Vagina (tissue), 2 donors: ENCODE results near the gene PLEKHA5. TPM values are rescaled to one million over a fixed set of nuclear protein-coding genes. Genes with fewer than 3 reads are reported as not detected.

ENCODE experiments used
- DNase-seq, 2 donors: peaks; one replicate each; pipeline ENCODE4 v3.0.0-alpha.2; 2017; ENCODE audit errors: extremely low spot score in 2 of 2
- H3K27ac ChIP-seq: fragments of 200-600 bp; sonication (generic); one replicate; pipeline ENCODE4 v1.5.1; 2019
- H3K27me3 ChIP-seq: fragments of 200-600 bp; sonication (generic); one replicate; pipeline ENCODE4 v1.5.1; 2019
- H3K36me3 ChIP-seq, 2 donors: fragments of 200-600 bp; sonication (generic); one replicate each; pipeline ENCODE4 v1.5.1; 2017 to 2019
- H3K4me1 ChIP-seq: fragments of 200-600 bp; sonication (generic); one replicate; pipeline ENCODE4 v1.5.1; 2019
- H3K4me3 ChIP-seq, 2 donors: fragments of 200-600 bp; sonication (generic); 1 replicate in 1 of 2; 2 replicates in 1 of 2; pipeline ENCODE4 v1.5.1; 2016 to 2019
- H3K9me3 ChIP-seq: fragments of 200-600 bp; sonication (generic); one replicate; pipeline ENCODE4 v1.5.1; 2019
- CTCF ChIP-seq, 3 experiments: fragments of 450-650 bp in 2 of 3; fragments of 200-600 bp in 1 of 3; sonication (generic) in 1 of 3; IDR thresholded peaks; one replicate each; pipeline ENCODE4 v1.5.1; 2017 to 2019; ENCODE audit warnings: antibody characterized with exemption in 3 of 3, mild to moderate bottlenecking in 2 of 3, moderate library complexity in 2 of 3
- POLR2A ChIP-seq, 2 donors: fragments of 450-650 bp; IDR thresholded peaks; one replicate each; pipeline ENCODE4 v1.6.1; 2017; ENCODE audit warnings: antibody characterized with exemption in 2 of 2, mild to moderate bottlenecking in 2 of 2, moderate library complexity in 2 of 2
- POLR2AphosphoS5 ChIP-seq, 2 donors: sonication (generic); formaldehyde crosslinking; IDR thresholded peaks; one replicate each; pipeline ENCODE4 v1.9.0; 2017; ENCODE audit warnings: antibody characterized with exemption in 2 of 2, mild to moderate bottlenecking in 2 of 2, low read depth in 1 of 2; ENCODE audit not compliant: insufficient read depth in 1 of 2
- intact Hi-C: fragments of 100-400 bp; cut with DNase I; formaldehyde crosslinking; loops from one replicate; pipeline ENCODE4 v1.15.1; 2023
- total RNA-seq: library from RNA; depleted of rRNA; stranded (reverse); fragments of >200 nt; gene quantifications from one replicate; pipeline ENCODE4 v1.2.3, GENCODE V29; 2016

The PLEKHA5 gene
- total RNA-seq, 1 donor from 2014 or later: 58.4 TPM

DNA sequence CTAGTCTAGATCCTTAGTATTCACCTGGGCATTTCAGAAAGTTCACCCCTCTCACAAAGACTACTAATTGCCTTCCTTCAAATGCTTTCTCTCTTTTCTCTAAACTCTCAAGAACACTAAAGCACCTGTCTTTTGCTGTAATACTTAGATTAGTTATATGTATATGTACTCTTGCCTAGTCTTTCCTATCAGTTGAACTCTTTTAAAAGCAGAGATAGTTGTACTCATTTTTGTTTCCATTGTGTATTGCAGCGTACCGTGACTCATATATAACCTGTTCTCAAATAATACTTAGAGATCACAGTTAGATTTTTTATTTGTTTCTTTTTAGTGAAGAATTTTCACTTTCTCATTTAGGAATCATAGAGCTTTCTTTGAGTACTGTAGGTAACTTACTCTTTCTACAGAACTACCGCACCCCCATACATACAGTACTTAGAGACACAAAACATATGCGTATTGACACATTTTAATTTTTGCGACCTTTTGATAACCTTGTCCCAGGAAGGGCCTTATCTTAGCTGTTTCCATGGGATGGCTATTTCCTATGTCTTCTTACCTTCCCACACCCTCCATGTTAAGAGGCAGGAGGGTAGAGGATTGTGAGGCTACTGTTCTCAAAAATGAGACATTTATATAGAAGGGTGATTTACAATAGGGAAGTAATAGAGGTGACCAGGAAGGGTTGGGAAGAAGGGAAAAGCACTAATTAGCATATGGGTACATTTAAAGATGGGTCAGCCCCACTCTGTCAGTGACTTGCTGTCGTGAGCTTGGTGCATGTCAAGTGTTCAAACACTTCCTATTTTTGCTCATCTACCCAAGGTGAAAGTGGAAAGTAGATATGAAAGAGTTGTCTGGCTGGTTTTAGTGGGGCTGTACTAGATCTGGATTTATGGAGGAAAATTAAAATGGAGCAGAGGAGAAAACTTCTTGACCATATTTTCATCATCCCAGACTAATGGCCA, 74.3 kb downstream of the PLEKHA5 start:
- no peak overlapping the region for H3K4me3 ChIP-seq
- intact Hi-C loops: no loop called here
- H3K9me3 ChIP-seq: no peaks in the 10 kb centered on the region
- TF ChIP-seq POLR2A (IDR thresholded peaks at IDR 0.05): no peak
- no peak for TF ChIP-seq CTCF (IDR thresholded peaks at IDR 0.05)
- TF ChIP-seq POLR2AphosphoS5 (IDR thresholded peaks at IDR 0.05; ENCODE audit: insufficient read depth in 1 of 2, low read depth in 1 of 2): no peak
- no peak for DNase-seq
- peaks cover 7% of the 10 kb centered on the region for H3K4me1 ChIP-seq
- H3K36me3 ChIP-seq: no peaks in the 10 kb centered on the region
- H3K27me3 ChIP-seq: no peaks in the 10 kb centered on the region
- H3K27ac ChIP-seq: no peak overlapping the region

GRCh38 chr12:19205120-19205519, 75.6 kb downstream of the PLEKHA5 start:
- no peaks in the 10 kb centered on the region for H3K27me3 ChIP-seq
- TF ChIP-seq CTCF (IDR thresholded peaks at IDR 0.05) (no peak), POLR2A (IDR thresholded peaks at IDR 0.05) (no peak), POLR2AphosphoS5 (IDR thresholded peaks at IDR 0.05; ENCODE audit: insufficient read depth in 1 of 2, low read depth in 1 of 2) (no peak)
- no peak for DNase-seq
- no peak overlapping the region for H3K27ac ChIP-seq
- no peak overlapping the region for H3K4me3 ChIP-seq
- intact Hi-C loops: no loop called here
- H3K36me3 ChIP-seq: no peaks in the 10 kb centered on the region
- peaks cover 7% of the 10 kb centered on the region for H3K4me1 ChIP-seq
- H3K9me3 ChIP-seq: no peaks in the 10 kb centered on the region

- DNase-seq: no peak
- H3K27ac ChIP-seq: no peak overlapping the region
- no peaks in the 10 kb centered on the region for H3K27me3 ChIP-seq
- intact Hi-C loops: no loop called here
- H3K36me3 ChIP-seq: no peaks in the 10 kb centered on the region
- peaks cover 7% of the 10 kb centered on the region for H3K4me1 ChIP-seq
- no peak overlapping the region for H3K4me3 ChIP-seq
- TF ChIP-seq POLR2A (IDR thresholded peaks at IDR 0.05) (no peak), CTCF (IDR thresholded peaks at IDR 0.05) (no peak), POLR2AphosphoS5 (IDR thresholded peaks at IDR 0.05; ENCODE audit: insufficient read depth in 1 of 2, low read depth in 1 of 2) (no peak)
- no peaks in the 10 kb centered on the region for H3K9me3 ChIP-seq
Observed at GRCh38 chr12:19206493-19207077, 77.1 kb downstream of the PLEKHA5 start.

DNA sequence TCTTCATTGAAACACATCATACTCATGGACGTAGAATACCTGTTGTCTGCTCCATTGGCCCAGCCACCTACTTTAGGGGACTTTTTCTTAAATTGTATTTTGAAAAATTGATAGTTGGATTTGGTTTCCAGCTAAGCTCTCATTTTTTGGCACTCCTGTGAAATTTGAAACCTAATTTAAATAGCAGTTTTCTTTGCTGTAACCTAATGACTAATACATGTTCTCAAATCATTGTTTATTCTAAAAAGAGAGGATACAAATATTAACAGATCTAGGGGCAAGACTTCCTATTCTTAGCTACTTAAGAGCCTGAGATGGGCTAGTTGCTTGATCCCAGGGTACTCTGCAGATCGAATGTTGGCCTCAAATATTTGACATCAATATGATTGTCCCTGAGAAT, 78.9 kb downstream of the PLEKHA5 start:
- no peak for DNase-seq
- Histone ChIP-seq H3K4me1 (peaks cover 7% of the 10 kb centered on the region), H3K27ac (no peak overlapping the region), H3K9me3 (no peaks in the 10 kb centered on the region), H3K4me3 (no peak overlapping the region), H3K36me3 (no peaks in the 10 kb centered on the region), H3K27me3 (no peaks in the 10 kb centered on the region)
- no peak for TF ChIP-seq POLR2A (IDR thresholded peaks at IDR 0.05)
- no peak for TF ChIP-seq CTCF (IDR thresholded peaks at IDR 0.05)
- no peak for TF ChIP-seq POLR2AphosphoS5 (IDR thresholded peaks at IDR 0.05; ENCODE audit: insufficient read depth in 1 of 2, low read depth in 1 of 2)
- intact Hi-C loops: no loop called here

DNA sequence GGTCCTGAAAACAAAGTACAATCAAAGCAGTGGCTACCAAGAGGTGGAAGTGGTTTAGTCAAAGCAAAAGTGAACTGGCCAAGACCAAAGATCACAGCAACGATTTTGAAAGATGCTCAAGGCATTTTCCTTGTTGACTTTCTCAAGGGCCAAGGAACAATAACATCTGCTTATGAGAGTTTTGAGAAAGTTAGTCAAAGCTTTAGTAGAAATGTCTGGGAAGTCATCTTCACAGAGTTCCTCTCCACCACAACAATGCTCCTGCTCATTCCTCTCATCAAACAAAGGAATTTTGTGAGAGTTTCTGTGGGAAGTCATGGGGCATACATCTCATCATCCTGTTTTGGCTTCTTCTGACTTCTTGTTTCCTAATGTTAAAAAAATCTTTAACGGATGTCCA, 80.1 kb downstream of the PLEKHA5 start:
- H3K27ac ChIP-seq: no peak overlapping the region
- H3K4me1 ChIP-seq: no peaks in the 10 kb centered on the region
- no peaks in the 10 kb centered on the region for H3K36me3 ChIP-seq
- intact Hi-C loops: no loop called here
- H3K4me3 ChIP-seq: no peak overlapping the region
- no peaks in the 10 kb centered on the region for H3K9me3 ChIP-seq
- H3K27me3 ChIP-seq: no peaks in the 10 kb centered on the region
- DNase-seq: no peak
- TF ChIP-seq POLR2AphosphoS5 (IDR thresholded peaks at IDR 0.05; ENCODE audit: insufficient read depth in 1 of 2, low read depth in 1 of 2): no peak
- no peak for TF ChIP-seq POLR2A (IDR thresholded peaks at IDR 0.05)
- TF ChIP-seq CTCF (IDR thresholded peaks at IDR 0.05): no peak
